ENCODE results near the gene GLYR1.

DNA sequence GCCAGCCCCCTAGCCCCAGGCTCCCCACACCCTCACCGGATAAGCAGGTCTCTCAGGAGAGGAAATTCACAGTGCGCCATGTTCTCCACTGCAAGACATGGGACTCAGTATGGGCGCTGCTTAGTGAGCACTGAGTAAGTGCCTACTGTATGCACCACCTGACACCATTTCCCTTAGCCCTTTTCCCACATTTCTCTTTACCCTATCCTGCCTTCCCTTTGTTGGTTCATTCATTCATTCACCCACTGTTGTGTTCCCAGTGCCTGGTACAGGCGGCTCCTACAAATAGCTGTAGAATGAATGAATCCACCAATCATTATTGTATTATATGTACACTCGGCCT is 69.1 kb downstream of the GLYR1 start:
- no peak for TF ChIP-seq CTCF (IDR thresholded peaks at IDR 0.05)
- no peak for TF ChIP-seq POLR2A (IDR thresholded peaks at IDR 0.05)
